VCaP (cell line): ENCODE measurements around the gene OSBPL6.

Experiments used
- H3K27ac ChIP-seq: fragments of 450-650 bp; 2 replicates; pipeline ENCODE4 v1.5.1; 2017
- CTCF ChIP-seq: fragments of 450-650 bp; conservative IDR thresholded peaks from 2 replicates; pipeline ENCODE4 v1.5.1; 2017; ENCODE audit warnings: mild to moderate bottlenecking, moderate library complexity

OSBPL6 gene

GRCh38 chr2:178377046-178377445 is 182.7 kb downstream of the OSBPL6 start:
- no peak overlapping the region for H3K27ac ChIP-seq
- no peak for TF ChIP-seq CTCF

DNA sequence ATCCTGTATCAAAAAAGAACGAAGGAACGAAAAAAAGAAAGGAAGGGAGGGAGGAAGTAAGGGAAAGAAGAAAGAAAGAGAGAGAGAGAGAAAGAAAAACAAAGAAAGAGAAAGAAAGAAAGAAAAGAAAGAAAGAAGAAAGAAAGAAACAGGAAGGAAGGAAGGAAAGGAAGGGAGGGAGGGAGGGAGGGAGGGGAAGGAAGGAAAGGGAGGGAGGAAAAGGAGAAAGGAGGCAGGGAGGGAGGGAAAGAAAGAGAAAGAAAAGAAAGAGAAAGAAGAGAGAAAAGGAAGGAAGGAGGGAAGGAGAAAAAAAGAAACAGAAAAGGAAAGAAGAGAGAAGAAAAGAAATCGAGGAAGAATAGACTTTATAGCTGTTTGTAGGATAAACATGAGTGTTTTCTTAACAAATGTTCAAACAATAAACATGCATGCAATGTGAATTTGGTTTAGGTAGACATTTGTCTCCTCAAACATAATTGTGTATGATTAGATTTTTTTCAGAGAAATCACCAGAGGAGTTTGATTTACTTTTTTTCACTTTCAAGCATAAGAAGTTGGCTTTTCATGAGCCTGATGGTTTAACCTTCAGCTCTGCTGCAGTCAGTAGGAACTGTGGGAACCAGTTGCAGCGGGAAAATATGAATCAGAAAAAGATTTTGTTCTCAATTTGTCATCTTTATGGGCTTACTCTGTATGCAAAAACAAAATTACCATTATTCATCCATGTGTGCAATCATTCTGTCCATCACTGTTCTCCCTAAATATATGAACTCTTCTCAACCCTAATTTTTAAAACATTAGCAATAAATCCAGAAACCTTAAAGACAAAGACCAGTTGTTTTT is 185.1 kb downstream of the OSBPL6 start:
- no peak for TF ChIP-seq CTCF
- H3K27ac ChIP-seq, result no peak overlapping the region

DNA sequence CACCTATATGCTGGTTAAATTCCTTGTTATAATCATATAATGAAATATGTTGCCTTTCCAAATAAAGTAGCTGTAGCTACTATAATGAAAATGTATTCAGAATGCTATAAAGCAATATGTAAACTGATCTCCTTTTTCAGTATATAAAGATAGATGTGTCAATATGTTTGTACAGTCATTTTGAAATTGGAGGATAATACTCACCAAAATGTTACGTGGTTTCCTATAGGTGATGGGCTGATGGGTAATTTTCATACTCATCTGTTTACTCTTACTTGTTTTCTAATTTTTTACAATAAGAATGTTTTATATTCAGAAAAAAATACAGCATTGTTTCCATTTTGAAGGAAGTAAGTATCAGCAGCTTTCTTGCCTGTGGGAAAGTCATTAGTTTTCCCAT is 186.5 kb downstream of the OSBPL6 start:
- H3K27ac ChIP-seq, result no peak overlapping the region
- TF ChIP-seq CTCF, result no peak

GRCh38 chr2:178383718-178384117 is 189.4 kb downstream of the OSBPL6 start:
- no peak for TF ChIP-seq CTCF
- H3K27ac ChIP-seq, result no peak overlapping the region

- no peak overlapping the region for H3K27ac ChIP-seq
- no peak for TF ChIP-seq CTCF
Measured at GRCh38 chr2:178385595-178386148, 191.4 kb downstream of the OSBPL6 start.

- no peak for TF ChIP-seq CTCF
- no peak overlapping the region for H3K27ac ChIP-seq
Measured at GRCh38 chr2:178386986-178387597, 192.8 kb downstream of the OSBPL6 start.

DNA sequence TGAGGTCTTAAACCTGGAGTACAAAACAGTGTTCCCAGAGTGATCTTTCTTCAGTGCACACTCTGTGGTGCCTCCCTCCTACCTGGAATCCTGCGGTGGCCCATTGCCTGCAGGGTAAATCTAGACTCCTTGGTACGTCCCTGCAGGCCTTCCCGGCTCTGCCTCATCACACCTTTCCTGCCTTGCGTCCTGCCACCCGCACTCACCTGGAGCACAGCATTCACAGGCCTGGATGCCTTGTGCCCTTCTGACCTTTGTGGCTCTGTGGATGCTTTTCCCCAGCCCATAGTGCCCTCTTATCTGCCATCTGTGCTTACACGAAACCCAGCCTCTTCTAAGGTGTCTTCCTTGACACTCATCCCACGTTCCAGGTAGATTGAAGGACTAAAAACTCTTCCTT is 194.0 kb downstream of the OSBPL6 start:
- no peak overlapping the region for H3K27ac ChIP-seq
- no peak for TF ChIP-seq CTCF
